HL-60 (cell line): ENCODE data around the gene NFYC.

Experiments used
- DNase-seq, 2 experiments: peaks; one replicate each; pipeline ENCODE4 v3.0.0-alpha.2; 2010 to 2020; ENCODE audit warnings: low read depth in 1 of 2, low spot score in 1 of 2
- H3K27ac ChIP-seq: fragments of 250-450 bp; sonication (Bioruptor Pico); replicated peaks from 2 replicates; pipeline ENCODE4 v1.5.1; 2020; ENCODE audit warnings: mild to moderate bottlenecking, moderate library complexity
- H3K27me3 ChIP-seq: fragments of 250-450 bp; sonication (Bioruptor Pico); 2 replicates; pipeline ENCODE4 v1.5.1; 2021; ENCODE audit warnings: mild to moderate bottlenecking, moderate library complexity; ENCODE audit not compliant: insufficient read depth, poor library complexity, severe bottlenecking
- H3K4me3 ChIP-seq: replicated peaks from 2 replicates; pipeline ENCODE4 v1.5.1; 2011; ENCODE audit warnings: mild to moderate bottlenecking, control low read depth, low read length; ENCODE audit not compliant: insufficient read depth
- CTCF ChIP-seq: IDR thresholded peaks from one replicate; pipeline ENCODE4 v1.5.1; 2011; ENCODE audit warnings: low read length, control low read depth, inconsistent platforms; ENCODE audit not compliant: insufficient read depth
- GABPA ChIP-seq: IDR thresholded peaks from 2 replicates; pipeline ENCODE4 v1.6.1; 2012; ENCODE audit warnings: low read depth
- POLR2AphosphoS5 ChIP-seq: IDR thresholded peaks from 2 replicates; pipeline ENCODE4 v1.6.1; 2012; ENCODE audit warnings: low read depth
- REST ChIP-seq: IDR thresholded peaks from 2 replicates; pipeline ENCODE4 v1.6.1; 2012; ENCODE audit warnings: low read depth; ENCODE audit not compliant: insufficient replicate concordance
- SPI1 ChIP-seq: IDR thresholded peaks from 2 replicates; pipeline ENCODE4 v1.6.1; 2012; ENCODE audit warnings: low read depth, mild to moderate bottlenecking, borderline replicate concordance
- long read RNA-seq: library from polyadenylated mRNA; unstranded; transcript quantifications from one replicate; pipeline ENCODE4 v2.0.0, GENCODE V29; 2020

The NFYC gene
- long read RNA-seq, transcript NFYC-213 (10 exons, 1,950 nt) = major isoform, 178 of 277 reads
- long read RNA-seq, transcript NFYC-202 (10 exons, 1,202 nt) = minor isoform, 22 of 277 reads
- long read RNA-seq, transcript NFYC-210 (11 exons, 1,536 nt) = minor isoform, 18 of 277 reads
- long read RNA-seq, transcript NFYC-215 (10 exons, 1,911 nt) = minor isoform, 7 of 277 reads
- long read RNA-seq, partial matches to known transcripts = 7 of 277 reads
- long read RNA-seq, other reads (novel, unspliced or antisense) = 43 of 277 reads

GRCh38 chr1:40691538-40692428 lies at the start of gene NFYC:
Gene NFYC, plus strand, starts transcription at chr1:40691704. Its CDS starts 47,140 bp downstream, at chr1:40738844.
- peak; percentile 90 for TF ChIP-seq POLR2AphosphoS5
- peak; percentile 75 for TF ChIP-seq REST
- no peak for TF ChIP-seq CTCF
- TF ChIP-seq SPI1 = peak; percentile 95
- 0 out of 2 replicates have a peak, but pooled peaks have one; percentile 8 for TF ChIP-seq GABPA
- Histone ChIP-seq H3K4me3 (peak within 1 kb of the TSS; percentile 85), H3K27me3 (no peaks in the 10 kb centered on the region), H3K27ac (peak within 1 kb of the TSS; percentile 99)
- DNase-seq = peak; percentile 94 to 99

- Histone ChIP-seq H3K4me3 (no peak overlapping the region), H3K27ac (no peak overlapping the region), H3K27me3 (peaks cover 3% of the 10 kb centered on the region)
- no peak for DNase-seq
- TF ChIP-seq POLR2AphosphoS5 = no peak
- TF ChIP-seq GABPA = no peak
- TF ChIP-seq CTCF = no peak
- no peak for TF ChIP-seq REST
- no peak for TF ChIP-seq SPI1
Observed at GRCh38 chr1:40645118-40645680, 46.3 kb upstream of the NFYC start.

GRCh38 chr1:40646315-40646714 lies 45.2 kb upstream of the NFYC start:
- Histone ChIP-seq H3K27ac (no peak overlapping the region), H3K27me3 (peaks cover 3% of the 10 kb centered on the region), H3K4me3 (no peak overlapping the region)
- no peak for DNase-seq
- TF ChIP-seq POLR2AphosphoS5 (no peak), GABPA (no peak), CTCF (no peak), REST (no peak), SPI1 (no peak)
